ENCODE data around the gene YIF1A. TPM values are rescaled to one million over a fixed set of nuclear protein-coding genes. Genes with fewer than 3 reads are reported as not detected.
A peak's percentile ranks its signal among the peaks of the same experiment; 100 is the strongest.

The YIF1A gene
- total RNA-seq, 1 donor from 2014 or later = 48.0 TPM

GRCh38 chr11:66275984-66276612, 12.8 kb downstream of the YIF1A start:
- H3K9me3 Mint-ChIP-seq (ENCODE audit: unreplicated experiment) = no peaks in the 10 kb centered on the region
- no peak for TF ChIP-seq CTCF (IDR thresholded peaks at IDR 0.05; ENCODE audit: unreplicated experiment)
- H3K36me3 Mint-ChIP-seq (ENCODE audit: low read depth, unreplicated experiment) = peaks cover 29% of the 10 kb centered on the region
- H3K27ac Mint-ChIP-seq (ENCODE audit: unreplicated experiment) = no peak overlapping the region
- H3K27me3 Mint-ChIP-seq (ENCODE audit: unreplicated experiment) = peaks cover 22% of the 10 kb centered on the region
- no peak for DNase-seq (ENCODE audit: low spot score)
- no peak overlapping the region for H3K4me3 Mint-ChIP-seq (ENCODE audit: unreplicated experiment)
- peaks cover 10% of the 10 kb centered on the region for H3K4me1 Mint-ChIP-seq (ENCODE audit: unreplicated experiment)

GRCh38 chr11:66275396-66275795, 13.5 kb downstream of the YIF1A start:
- Mint-ChIP-seq H3K4me3 (ENCODE audit: unreplicated experiment) (no peak overlapping the region), H3K27me3 (ENCODE audit: unreplicated experiment) (peaks cover 21% of the 10 kb centered on the region)

GRCh38 chr11:66274219-66274618, 14.7 kb downstream of the YIF1A start:
- Mint-ChIP-seq H3K36me3 (ENCODE audit: low read depth, unreplicated experiment) (peaks cover 35% of the 10 kb centered on the region), H3K4me3 (ENCODE audit: unreplicated experiment) (peak overlapping the region; percentile 38), H3K27ac (ENCODE audit: unreplicated experiment) (no peak overlapping the region), H3K9me3 (ENCODE audit: unreplicated experiment) (no peaks in the 10 kb centered on the region), H3K4me1 (ENCODE audit: unreplicated experiment) (peaks cover 11% of the 10 kb centered on the region), H3K27me3 (ENCODE audit: unreplicated experiment) (peaks cover 24% of the 10 kb centered on the region)
- TF ChIP-seq CTCF (IDR thresholded peaks at IDR 0.05; ENCODE audit: unreplicated experiment) = no peak
- DNase-seq (ENCODE audit: low spot score) = no peak

More at GRCh38 chr11:66275396-66275795, 13.5 kb downstream of the YIF1A start:
- H3K9me3 Mint-ChIP-seq (ENCODE audit: unreplicated experiment) = no peaks in the 10 kb centered on the region
- DNase-seq (ENCODE audit: low spot score) = no peak
- H3K4me1 Mint-ChIP-seq (ENCODE audit: unreplicated experiment) = peaks cover 10% of the 10 kb centered on the region
- H3K36me3 Mint-ChIP-seq (ENCODE audit: low read depth, unreplicated experiment) = peaks cover 31% of the 10 kb centered on the region
- TF ChIP-seq CTCF (IDR thresholded peaks at IDR 0.05; ENCODE audit: unreplicated experiment) = no peak
- no peak overlapping the region for H3K27ac Mint-ChIP-seq (ENCODE audit: unreplicated experiment)

DNA sequence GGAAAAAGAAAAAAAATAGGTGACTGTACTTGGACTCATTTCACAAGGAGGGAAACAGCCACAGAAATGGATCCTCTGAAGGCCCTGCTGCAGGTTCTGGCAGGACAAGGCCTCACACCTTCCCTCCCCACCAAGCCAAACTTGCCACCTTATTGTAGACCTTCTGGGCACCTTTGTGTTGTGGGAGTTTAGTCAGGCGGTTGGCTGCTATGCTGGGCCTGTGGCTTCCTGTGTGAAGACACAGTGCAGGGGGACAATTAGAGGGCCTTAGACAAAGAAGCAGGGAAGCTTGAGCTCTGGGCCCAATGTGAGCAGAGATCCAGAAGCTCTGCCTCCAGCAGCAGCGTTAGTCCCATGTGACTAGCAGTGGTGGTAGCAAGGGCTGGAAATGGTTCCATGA, 16.3 kb downstream of the YIF1A start:
- Mint-ChIP-seq H3K4me3 (ENCODE audit: unreplicated experiment) (peak overlapping the region; percentile 37), H3K27ac (ENCODE audit: unreplicated experiment) (no peak overlapping the region), H3K36me3 (ENCODE audit: low read depth, unreplicated experiment) (peaks cover 37% of the 10 kb centered on the region), H3K9me3 (ENCODE audit: unreplicated experiment) (no peaks in the 10 kb centered on the region), H3K4me1 (ENCODE audit: unreplicated experiment) (peaks cover 17% of the 10 kb centered on the region), H3K27me3 (ENCODE audit: unreplicated experiment) (peaks cover 30% of the 10 kb centered on the region)
- no peak for TF ChIP-seq CTCF (IDR thresholded peaks at IDR 0.05; ENCODE audit: unreplicated experiment)
- DNase-seq (ENCODE audit: low spot score) = no peak

- no peak for DNase-seq (ENCODE audit: low spot score)
- H3K27me3 Mint-ChIP-seq (ENCODE audit: unreplicated experiment) = peaks cover 33% of the 10 kb centered on the region
- peaks cover 37% of the 10 kb centered on the region for H3K36me3 Mint-ChIP-seq (ENCODE audit: low read depth, unreplicated experiment)
- peak overlapping the region; percentile 36 for H3K27ac Mint-ChIP-seq (ENCODE audit: unreplicated experiment)
- no peaks in the 10 kb centered on the region for H3K9me3 Mint-ChIP-seq (ENCODE audit: unreplicated experiment)
- peaks cover 17% of the 10 kb centered on the region for H3K4me1 Mint-ChIP-seq (ENCODE audit: unreplicated experiment)
- no peak for TF ChIP-seq CTCF (IDR thresholded peaks at IDR 0.05; ENCODE audit: unreplicated experiment)
- peak overlapping the region; percentile 37 for H3K4me3 Mint-ChIP-seq (ENCODE audit: unreplicated experiment)
These were observed 17.1 kb downstream of the YIF1A start for GRCh38 chr11:66271816-66272215.
